ENCODE data around the gene SCYGR7. TPM values are rescaled to one million over a fixed set of nuclear protein-coding genes. Genes with fewer than 3 reads are reported as not detected.
"Not testable (repeated sequence)": the region's sequence is repeated elsewhere in the genome, so short reads cannot be mapped to it uniquely, and the experiment has no call there.

The SCYGR7 gene
- total RNA-seq, 4 donors from 2014 or later, result not detected

- H3K36me3 ChIP-seq, result no peaks in the 10 kb centered on the region
- no peak overlapping the region for H3K4me3 ChIP-seq
- WGBS, 2 donors (ENCODE audit: low coverage in 1 of 2), result 47% methylated on average over 5 of the region's 6 CpGs
- H3K27me3 ChIP-seq, result peaks cover 8% of the 10 kb centered on the region
- no peaks in the 10 kb centered on the region for H3K4me1 ChIP-seq
- TF ChIP-seq POLR2A (IDR thresholded peaks at IDR 0.05), result no peak
- no peak for TF ChIP-seq EP300 (IDR thresholded peaks at IDR 0.05)
- TF ChIP-seq CTCF (IDR thresholded peaks at IDR 0.05), result no peak
- TF ChIP-seq POLR2AphosphoS5 (IDR thresholded peaks at IDR 0.05), result no peak
- H3K27ac ChIP-seq, result no peak overlapping the region
- H3K9me3 ChIP-seq, result no peaks in the 10 kb centered on the region
- no peak for ATAC-seq
Observed at GRCh38 chr2:227748079-227748478, 19.9 kb downstream of the SCYGR7 start.

- H3K27ac ChIP-seq, H3K4me1 ChIP-seq, ATAC-seq, H3K4me3 ChIP-seq, H3K9me3 ChIP-seq, H3K27me3 ChIP-seq, H3K36me3 ChIP-seq: not testable (repeated sequence)
- 60 to 75% methylated on average over 4 of the region's 4 CpGs for WGBS, 2 donors (ENCODE audit: low coverage in 1 of 2)
Observed at GRCh38 chr2:227756261-227756660, 28.1 kb downstream of the SCYGR7 start.

GRCh38 chr2:227759411-227760118, 31.4 kb downstream of the SCYGR7 start:
- H3K9me3 ChIP-seq, result no peaks in the 10 kb centered on the region

GRCh38 chr2:227761740-227762476, 33.8 kb downstream of the SCYGR7 start:
- no peak for ATAC-seq
- H3K27ac ChIP-seq, result no peak overlapping the region
- peaks cover 0 to 8% (median 0%) of the 10 kb centered on the region in 3 donors for H3K4me1 ChIP-seq
- 62 to 80% methylated on average over 4 to 6 of the region's 6 CpGs for WGBS, 2 donors (ENCODE audit: low coverage in 1 of 2)
- H3K9me3 ChIP-seq, result no peaks in the 10 kb centered on the region
- H3K4me3 ChIP-seq, result no peak overlapping the region
- H3K36me3 ChIP-seq, result no peaks in the 10 kb centered on the region
- no peaks in the 10 kb centered on the region for H3K27me3 ChIP-seq
- TF ChIP-seq POLR2A (IDR thresholded peaks at IDR 0.05) (no peak), EP300 (IDR thresholded peaks at IDR 0.05) (no peak), POLR2AphosphoS5 (IDR thresholded peaks at IDR 0.05) (no peak), CTCF (IDR thresholded peaks at IDR 0.05) (no peak)

More at GRCh38 chr2:227759411-227760118, 31.4 kb downstream of the SCYGR7 start:
- H3K27ac ChIP-seq, result no peak overlapping the region
- no peaks in the 10 kb centered on the region for H3K36me3 ChIP-seq
- H3K27me3 ChIP-seq, result no peaks in the 10 kb centered on the region
- no peak overlapping the region for H3K4me3 ChIP-seq
- no peaks in the 10 kb centered on the region for H3K4me1 ChIP-seq
- 77 to 79% methylated on average over 13 of the region's 13 CpGs for WGBS, 2 donors (ENCODE audit: low coverage in 1 of 2)
- TF ChIP-seq EP300 (IDR thresholded peaks at IDR 0.05) (no peak), POLR2A (IDR thresholded peaks at IDR 0.05) (no peak), POLR2AphosphoS5 (IDR thresholded peaks at IDR 0.05) (no peak), CTCF (IDR thresholded peaks at IDR 0.05) (no peak)
- ATAC-seq, result no peak

GRCh38 chr2:227765788-227766372, 37.7 kb downstream of the SCYGR7 start:
- 41 to 68% methylated on average over 4 of the region's 4 CpGs for WGBS, 2 donors (ENCODE audit: low coverage in 1 of 2)
- ATAC-seq, result no peak
- TF ChIP-seq POLR2AphosphoS5 (IDR thresholded peaks at IDR 0.05) (no peak), POLR2A (IDR thresholded peaks at IDR 0.05) (no peak), EP300 (IDR thresholded peaks at IDR 0.05) (no peak), CTCF (IDR thresholded peaks at IDR 0.05) (no peak)

More at GRCh38 chr2:227765788-227766372, 37.7 kb downstream of the SCYGR7 start:
- Histone ChIP-seq H3K4me3 (no peak overlapping the region), H3K27me3 (no peaks in the 10 kb centered on the region), H3K36me3 (no peaks in the 10 kb centered on the region), H3K9me3 (no peaks in the 10 kb centered on the region), H3K27ac (no peak overlapping the region), H3K4me1 (peaks cover 0 to 8% (median 0%) of the 10 kb centered on the region in 3 donors)

Data from gastroesophageal sphincter (tissue), 4 donors.